AG09319 (cell line): ENCODE results near the gene RNASE8.

ENCODE experiments used
- DNase-seq: peaks from one replicate; pipeline ENCODE4 v3.0.0-alpha.2; 2010; ENCODE audit warnings: low read depth; ENCODE audit errors: extremely low read depth
- CTCF ChIP-seq: IDR thresholded peaks from 2 replicates; pipeline ENCODE4 v1.5.1; 2011; ENCODE audit warnings: low read depth, mild to moderate bottlenecking, inconsistent platforms, low read length, moderate library complexity

Gene RNASE8

GRCh38 chr14:21102521-21103410, 45.1 kb downstream of the RNASE8 start:
- no peak for TF ChIP-seq CTCF
- no peak for DNase-seq

GRCh38 chr14:21103411-21103709, 45.7 kb downstream of the RNASE8 start:
- DNase-seq = no peak
- no peak for TF ChIP-seq CTCF

GRCh38 chr14:21103710-21104447, 46.3 kb downstream of the RNASE8 start:
- peak; percentile 86 for DNase-seq
- peak; percentile 76 for TF ChIP-seq CTCF

GRCh38 chr14:21104448-21105060, 46.9 kb downstream of the RNASE8 start:
- no peak; the same call in none of the 2 replicates for TF ChIP-seq CTCF
- no peak for DNase-seq

- no peak for DNase-seq
- no peak for TF ChIP-seq CTCF
Observed at GRCh38 chr14:21105095-21105494, 47.5 kb downstream of the RNASE8 start.

- DNase-seq = no peak
- no peak for TF ChIP-seq CTCF
Observed at GRCh38 chr14:21106176-21106497, 48.5 kb downstream of the RNASE8 start.
